Hematopoietic multipotent progenitor cell treated with erythropoietin and hydrocortisone succinate and interleukin-3 and kit ligand, for 15 days (in vitro differentiated cells): ENCODE results near the gene SPDEF.
A peak's percentile ranks its signal among the peaks of the same experiment; 100 is the strongest.

ENCODE experiments used
- DNase-seq: peaks from one replicate; pipeline ENCODE4 v3.0.0-alpha.2; 2015; ENCODE audit warnings: low spot score

SPDEF gene

DNA sequence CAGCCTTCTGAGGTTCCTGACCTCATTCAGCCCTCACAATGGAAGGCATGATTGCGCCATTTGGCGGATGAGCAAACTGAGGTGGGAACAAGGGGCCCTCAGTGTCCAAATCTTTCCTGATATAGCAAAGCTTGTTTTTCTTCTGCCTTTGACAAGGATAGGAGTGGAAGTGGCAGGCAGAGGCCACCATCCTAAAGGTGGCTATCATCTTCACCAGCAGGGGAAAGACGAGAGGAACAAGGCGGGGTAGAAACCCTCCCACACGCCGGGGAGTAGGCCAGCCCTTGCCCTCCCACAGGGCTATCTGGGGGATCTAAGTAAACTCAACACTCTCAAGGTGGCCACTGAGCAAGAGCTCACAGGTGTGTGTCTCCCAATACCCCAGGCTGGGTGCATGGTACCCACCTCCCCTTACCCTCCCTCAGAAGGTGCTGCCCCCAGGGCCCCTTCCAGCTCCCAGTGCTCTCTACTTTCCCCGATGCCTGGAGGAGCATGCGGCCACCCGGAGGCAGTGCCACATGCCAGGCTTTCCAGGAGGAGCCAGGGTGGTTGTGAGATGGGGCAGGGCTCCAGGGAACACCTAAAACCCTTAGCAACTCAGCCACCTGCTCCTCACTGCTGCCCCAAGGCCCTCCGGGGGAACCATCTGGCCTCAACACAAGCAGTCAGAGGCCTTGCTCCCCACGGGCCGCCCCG is 11.2 kb downstream of the SPDEF start:
- no peak for DNase-seq

- no peak for DNase-seq
These were observed 12.0 kb downstream of the SPDEF start for GRCh38 chr6:34544052-34544604.

DNA sequence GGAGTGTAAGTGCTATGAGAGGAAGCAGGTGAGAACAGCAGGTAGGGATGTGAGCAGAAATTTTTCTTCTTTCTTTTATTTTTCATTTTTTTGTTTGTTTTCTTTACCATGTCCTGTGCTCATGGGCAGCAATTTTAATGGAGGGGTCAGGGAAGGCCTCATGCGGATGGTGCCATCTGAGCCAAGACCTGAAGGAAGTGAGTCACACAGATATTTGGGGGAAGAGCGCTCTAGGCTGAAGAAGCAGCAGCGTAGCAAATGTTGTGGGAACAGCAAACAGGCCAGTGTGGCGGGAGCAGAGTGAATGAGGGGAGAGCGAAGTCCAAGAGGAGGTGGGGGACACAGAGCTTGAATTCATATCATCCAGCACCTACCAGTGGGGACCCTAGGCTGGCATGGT is 12.7 kb downstream of the SPDEF start:
- no peak for DNase-seq

- DNase-seq, result no peak
These were observed 15.3 kb downstream of the SPDEF start for GRCh38 chr6:34540841-34541240.

- no peak for DNase-seq
These were observed 15.9 kb downstream of the SPDEF start for GRCh38 chr6:34540222-34540621.

DNA sequence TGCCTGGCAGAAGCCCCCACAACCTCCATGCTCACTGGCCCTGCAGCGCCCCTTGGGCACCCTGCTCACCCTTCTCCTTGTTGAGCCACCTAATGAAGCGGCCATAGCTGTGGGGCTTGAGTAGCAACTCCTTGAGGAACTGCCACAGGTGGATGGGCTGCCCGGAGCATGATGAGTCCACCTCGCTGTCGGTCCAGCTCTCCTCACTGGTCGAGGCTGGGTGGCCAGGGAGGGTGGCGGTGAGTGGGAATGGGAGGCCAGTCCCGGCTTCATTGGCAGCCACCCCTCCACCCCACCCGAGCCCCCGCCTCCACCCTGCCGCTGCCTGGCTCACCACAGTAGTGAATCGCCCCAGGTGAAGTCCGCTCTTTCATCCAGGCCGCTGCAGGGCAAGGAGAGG is 16.9 kb downstream of the SPDEF start:
- no peak for DNase-seq

GRCh38 chr6:34538581-34538980 is 17.5 kb downstream of the SPDEF start:
- DNase-seq, result no peak

GRCh38 chr6:34537922-34538550 is 18.1 kb downstream of the SPDEF start:
- no peak for DNase-seq

DNA sequence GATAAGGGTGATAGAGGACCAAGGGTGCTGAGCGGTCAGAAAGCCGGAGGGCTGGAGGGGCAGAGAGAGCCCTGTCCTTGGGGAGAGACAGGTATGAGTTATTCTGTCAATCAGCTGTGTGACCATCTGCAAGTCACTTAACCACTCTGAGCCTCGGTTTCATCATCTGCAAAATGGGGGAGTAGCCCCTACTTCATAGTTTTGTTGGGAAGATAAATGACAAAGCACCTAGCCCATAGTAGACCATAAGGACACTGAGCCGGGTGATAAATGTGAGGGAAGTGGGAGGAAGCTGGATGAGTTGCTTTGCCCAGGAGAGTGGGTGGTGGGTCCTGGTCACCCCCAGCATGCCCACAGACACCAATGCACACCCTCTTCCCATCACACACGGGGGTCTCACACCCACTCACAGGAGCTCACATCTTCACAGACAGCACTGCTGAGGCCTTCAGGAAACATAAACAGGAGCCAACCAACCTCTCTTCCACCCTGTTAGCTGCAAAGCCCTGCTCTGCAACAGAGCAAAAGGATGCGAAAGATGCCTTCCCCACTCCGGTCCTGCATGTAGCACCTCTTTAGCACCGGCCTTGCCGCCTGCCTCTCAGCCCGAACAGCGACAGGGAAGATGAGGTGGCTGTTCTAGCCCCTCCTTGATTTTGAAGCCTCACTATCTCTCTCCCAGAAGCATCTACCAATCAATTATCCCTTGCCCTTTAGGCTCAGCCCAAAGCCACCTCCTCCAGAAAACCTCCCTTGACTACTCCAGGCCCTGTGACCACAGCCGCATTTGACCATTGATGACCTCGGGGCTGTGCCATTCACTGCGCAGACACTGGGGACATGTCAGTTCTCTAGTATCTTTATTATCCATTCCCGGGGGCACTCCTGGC is 18.9 kb downstream of the SPDEF start:
- no peak for DNase-seq

- no peak for DNase-seq
These were observed 19.7 kb downstream of the SPDEF start for GRCh38 chr6:34536251-34536958.

GRCh38 chr6:34535646-34536045 is 20.5 kb downstream of the SPDEF start:
- DNase-seq, result no peak

- no peak for DNase-seq
These were observed 20.9 kb downstream of the SPDEF start for GRCh38 chr6:34535199-34535598.

GRCh38 chr6:34534656-34535055 is 21.5 kb downstream of the SPDEF start:
- DNase-seq, result no peak

DNA sequence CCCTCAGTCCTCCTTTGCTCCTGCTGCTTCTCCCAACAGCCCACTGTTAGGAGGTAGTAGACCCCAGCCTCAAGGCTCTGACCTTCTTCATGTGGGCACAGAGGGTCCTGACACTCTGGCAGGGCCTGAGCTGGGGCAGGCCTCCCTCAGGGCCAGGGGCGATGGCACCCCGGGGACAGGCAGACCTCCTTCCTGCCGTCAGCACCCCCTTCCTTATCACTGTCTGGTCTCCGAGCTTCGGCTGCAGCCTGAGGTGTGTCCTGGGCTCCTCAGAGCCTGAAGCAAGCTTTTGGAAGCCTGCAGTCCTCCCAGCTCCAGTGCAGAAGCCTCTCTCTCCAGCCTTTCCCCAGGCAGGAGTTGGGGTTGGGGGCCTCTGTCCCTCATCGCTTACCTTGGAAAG is 22.0 kb downstream of the SPDEF start:
- no peak for DNase-seq

DNA sequence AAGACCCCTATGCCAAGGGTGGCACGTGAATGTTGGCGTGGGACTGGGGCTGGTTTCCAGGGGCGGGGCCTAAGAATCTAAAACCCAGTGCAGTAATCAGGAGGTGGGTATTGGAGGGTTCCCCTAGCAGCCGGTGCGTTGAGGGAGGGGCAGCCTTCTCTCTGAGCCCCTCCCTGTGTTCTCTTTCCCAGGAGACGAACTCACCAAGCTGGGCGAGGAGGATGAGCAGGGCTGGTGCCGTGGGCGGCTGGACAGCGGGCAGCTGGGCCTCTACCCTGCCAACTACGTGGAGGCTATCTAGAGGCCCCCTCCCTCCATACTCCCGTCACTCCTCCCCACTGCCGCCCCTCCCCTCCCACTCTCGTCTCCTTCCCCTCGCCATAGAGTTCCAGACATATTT is 23.9 kb downstream of the SPDEF start:
- no peak for DNase-seq

DNA sequence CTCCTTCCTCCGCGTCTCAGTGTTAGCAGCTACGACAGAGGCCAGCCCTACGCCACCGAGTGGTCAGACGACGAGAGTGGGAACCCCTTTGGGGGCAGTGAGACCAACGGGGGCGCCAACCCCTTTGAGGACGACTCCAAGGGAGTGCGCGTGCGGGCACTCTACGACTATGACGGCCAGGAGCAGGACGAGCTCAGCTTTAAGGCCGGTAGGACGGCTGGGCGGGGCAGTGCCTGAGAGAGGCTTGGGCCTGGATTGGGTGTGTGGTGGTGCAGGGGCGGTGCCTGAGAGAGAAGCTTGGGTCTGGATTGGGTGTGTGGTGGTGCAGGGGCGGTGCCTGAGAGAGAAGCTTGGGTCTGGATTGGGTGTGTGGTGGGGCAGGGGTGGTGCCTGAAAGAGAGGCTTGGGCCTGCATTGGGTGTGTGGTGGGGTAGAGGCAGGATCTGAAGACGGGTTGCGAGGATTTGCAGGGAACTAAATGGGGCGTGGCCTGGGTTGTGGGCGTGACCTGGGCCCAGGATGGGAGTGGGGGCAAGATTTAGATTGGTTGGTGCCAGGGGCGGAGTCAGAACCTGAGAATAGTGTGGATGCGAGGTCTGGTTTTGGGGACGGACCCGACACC is 24.4 kb downstream of the SPDEF start:
- peak; percentile 36 for DNase-seq

GRCh38 chr6:34530753-34531365 is 25.3 kb downstream of the SPDEF start:
- DNase-seq, result no peak

- no peak for DNase-seq
These were observed 26.3 kb downstream of the SPDEF start for GRCh38 chr6:34529665-34530327.

- no peak for DNase-seq
These were observed 27.0 kb downstream of the SPDEF start for GRCh38 chr6:34528996-34529664.
